HEK293 (cell line): ENCODE measurements around the gene LENEP.
"Not testable (repeated sequence)": the region's sequence is repeated elsewhere in the genome, so short reads cannot be mapped to it uniquely, and the experiment has no call there.

Experiments used
- CTCF ChIA-PET: fragments of 350-600 bp; formaldehyde crosslinking; extraction: SDS; loops from one replicate; lab custom pipeline; 2021; ENCODE audit warnings: antibody characterized with exemption; lab: Yijun Ruan, JAX
- POLR2A ChIA-PET: fragments of 300-600 bp; formaldehyde crosslinking; extraction: SDS; loops from one replicate; lab custom pipeline; 2020; ENCODE audit warnings: antibody characterized with exemption, inconsistent platforms; lab: Yijun Ruan, JAX
- H3K27ac ChIP-seq: fragments of 200-500 bp; sonication (Bioruptor generic); 2 replicates; pipeline ENCODE4 v1.5.1; 2014; ENCODE audit warnings: low read depth, low read length, control low read depth, inconsistent platforms; ENCODE audit errors: extremely low read depth
- H3K36me3 ChIP-seq, 2 experiments: fragments of 200-500 bp in 1 of 2; sonication (Bioruptor generic) in 1 of 2; 1 replicate in 1 of 2; 2 replicates in 1 of 2; pipeline ENCODE4 v1.5.1; 2014 to 2017; ENCODE audit warnings: inconsistent platforms in 2 of 2, low read length in 2 of 2; ENCODE audit not compliant: control insufficient read depth in 2 of 2, insufficient read depth in 1 of 2
- H3K4me1 ChIP-seq: fragments of 200-500 bp; sonication (Bioruptor generic); 2 replicates; pipeline ENCODE4 v1.5.1; 2014; ENCODE audit warnings: mild to moderate bottlenecking, low read length, inconsistent platforms; ENCODE audit not compliant: control insufficient read depth, insufficient read depth
- H3K4me3 ChIP-seq: 2 replicates; pipeline ENCODE4 v1.5.1; 2011; ENCODE audit warnings: low read depth, mild to moderate bottlenecking, control low read depth, low read length, moderate library complexity
- H3K9me3 ChIP-seq: fragments of 200-500 bp; sonication (Bioruptor generic); 2 replicates; pipeline ENCODE4 v1.5.1; 2014; ENCODE audit warnings: low read depth, low read length, inconsistent platforms; ENCODE audit not compliant: control insufficient read depth, insufficient read depth
- CTCF ChIP-seq: fragments of 450-650 bp; formaldehyde crosslinking; IDR thresholded peaks from 2 replicates; pipeline ENCODE4 v1.5.1; 2016; ENCODE audit warnings: missing biosample characterization, missing genetic modification characterization
- GLIS1 ChIP-seq: fragments of 450-650 bp; formaldehyde crosslinking; IDR thresholded peaks from 2 replicates; pipeline ENCODE4 v1.5.1; 2016; ENCODE audit warnings: missing biosample characterization, missing genetic modification characterization
- HOXA7 ChIP-seq: sonication (generic); formaldehyde crosslinking; IDR thresholded peaks from 2 replicates; pipeline ENCODE4 v1.8.1; 2022; ENCODE audit warnings: missing genetic modification reagents, borderline replicate concordance
- MEIS1 ChIP-seq: sonication (generic); formaldehyde crosslinking; IDR thresholded peaks from 2 replicates; pipeline ENCODE4 v1.8.1; 2022; ENCODE audit warnings: missing genetic modification reagents, mild to moderate bottlenecking, borderline replicate concordance
- MYNN ChIP-seq: fragments of 450-650 bp; formaldehyde crosslinking; IDR thresholded peaks from 2 replicates; pipeline ENCODE4 v1.5.1; 2016; ENCODE audit warnings: missing biosample characterization, missing genetic modification characterization, borderline replicate concordance
- PRDM10 ChIP-seq: fragments of 450-650 bp; formaldehyde crosslinking; IDR thresholded peaks from 2 replicates; pipeline ENCODE4 v1.5.1; 2016; ENCODE audit warnings: missing biosample characterization, missing genetic modification characterization
- SP3 ChIP-seq: fragments of 450-650 bp; formaldehyde crosslinking; IDR thresholded peaks from 2 replicates; pipeline ENCODE4 v1.5.1; 2016; ENCODE audit warnings: missing biosample characterization, missing genetic modification characterization
- ZBTB8A ChIP-seq: fragments of 450-650 bp; formaldehyde crosslinking; IDR thresholded peaks from 2 replicates; pipeline ENCODE4 v1.5.1; 2016; ENCODE audit warnings: missing biosample characterization, missing genetic modification characterization
- ZIC2 ChIP-seq: fragments of 450-650 bp; formaldehyde crosslinking; IDR thresholded peaks from 2 replicates; pipeline ENCODE4 v1.5.1; 2016; ENCODE audit warnings: missing biosample characterization, missing genetic modification characterization
- ZNF148 ChIP-seq: fragments of 450-650 bp; formaldehyde crosslinking; IDR thresholded peaks from 2 replicates; pipeline ENCODE4 v1.5.0; 2017; ENCODE audit warnings: missing biosample characterization, missing genetic modification characterization, borderline replicate concordance
- ZNF266 ChIP-seq: fragments of 450-650 bp; formaldehyde crosslinking; IDR thresholded peaks from 2 replicates; pipeline ENCODE4 v1.5.1; 2016; ENCODE audit warnings: missing biosample characterization, missing genetic modification characterization, low read depth
- ZNF580 ChIP-seq: fragments of 450-650 bp; formaldehyde crosslinking; IDR thresholded peaks from 2 replicates; pipeline ENCODE4 v1.5.1; 2016; ENCODE audit warnings: missing biosample characterization, missing genetic modification characterization
- ZNF660 ChIP-seq: fragments of 450-650 bp; IDR thresholded peaks from 2 replicates; pipeline ENCODE4 v1.5.1; 2018; ENCODE audit warnings: missing biosample characterization, mild to moderate bottlenecking, missing genetic modification characterization
- ZNF677 ChIP-seq: fragments of 450-650 bp; IDR thresholded peaks from 2 replicates; pipeline ENCODE4 v1.5.0; 2018; ENCODE audit warnings: missing biosample characterization, mild to moderate bottlenecking, missing genetic modification characterization, moderate library complexity
- ZNF701 ChIP-seq: fragments of 450-650 bp; formaldehyde crosslinking; IDR thresholded peaks from 2 replicates; pipeline ENCODE4 v1.5.1; 2016; ENCODE audit warnings: missing biosample characterization, missing genetic modification characterization
- ZNF768 ChIP-seq: fragments of 450-650 bp; formaldehyde crosslinking; IDR thresholded peaks from 2 replicates; pipeline ENCODE4 v1.5.1; 2018; ENCODE audit warnings: missing biosample characterization, mild to moderate bottlenecking, missing genetic modification characterization
- TF ChIP-seq, protein P1 (sequence below): fragments of 450-650 bp; formaldehyde crosslinking; IDR thresholded peaks from 2 replicates; pipeline ENCODE4 v1.5.1; 2016; ENCODE audit warnings: missing biosample characterization, missing genetic modification characterization
- TF ChIP-seq, protein P2 (sequence below): fragments of 450-650 bp; formaldehyde crosslinking; IDR thresholded peaks from 2 replicates; pipeline ENCODE4 v1.5.1; 2016; ENCODE audit warnings: missing biosample characterization, missing genetic modification characterization

LENEP gene

GRCh38 chr1:154994591-154994990 is 1.2 kb downstream of the LENEP start:
- Histone ChIP-seq H3K27ac (no peak overlapping the region), H3K4me1 (peaks cover under 1% of the 10 kb centered on the region; the same call in 1 of the 2 replicates), H3K4me3 (no peak overlapping the region), H3K9me3 (no peaks in the 10 kb centered on the region), H3K36me3 (peaks cover 0 to 20% of the 10 kb centered on the region in 2 experiments; a peak in 2 of 3 replicates)
- POLR2A ChIA-PET, result interaction anchor here (0.6 to 3.3 kb wide), 11 partner anchors 9 to 50 kb away, joined by 3 to 28 read pairs (median 4); partner anchors contain the start of genes FLAD1, PBXIP1, PYGO2 and SHC1
- TF ChIP-seq CTCF (tag by site-specific recombination) (no peak), ZNF660 (tag by site-specific recombination) (no peak), ZNF677 (tag by site-specific recombination) (no peak), SP3 (tag by site-specific recombination) (no peak), ZNF701 (no peak), ZNF266 (tag by site-specific recombination) (no peak), ZNF768 (tag by site-specific recombination) (no peak), MEIS1 (CRISPR knock-in tag) (no peak), ZNF148 (tag by site-specific recombination) (no peak), HOXA7 (no peak)
- TF ChIP-seq, protein P1, sequence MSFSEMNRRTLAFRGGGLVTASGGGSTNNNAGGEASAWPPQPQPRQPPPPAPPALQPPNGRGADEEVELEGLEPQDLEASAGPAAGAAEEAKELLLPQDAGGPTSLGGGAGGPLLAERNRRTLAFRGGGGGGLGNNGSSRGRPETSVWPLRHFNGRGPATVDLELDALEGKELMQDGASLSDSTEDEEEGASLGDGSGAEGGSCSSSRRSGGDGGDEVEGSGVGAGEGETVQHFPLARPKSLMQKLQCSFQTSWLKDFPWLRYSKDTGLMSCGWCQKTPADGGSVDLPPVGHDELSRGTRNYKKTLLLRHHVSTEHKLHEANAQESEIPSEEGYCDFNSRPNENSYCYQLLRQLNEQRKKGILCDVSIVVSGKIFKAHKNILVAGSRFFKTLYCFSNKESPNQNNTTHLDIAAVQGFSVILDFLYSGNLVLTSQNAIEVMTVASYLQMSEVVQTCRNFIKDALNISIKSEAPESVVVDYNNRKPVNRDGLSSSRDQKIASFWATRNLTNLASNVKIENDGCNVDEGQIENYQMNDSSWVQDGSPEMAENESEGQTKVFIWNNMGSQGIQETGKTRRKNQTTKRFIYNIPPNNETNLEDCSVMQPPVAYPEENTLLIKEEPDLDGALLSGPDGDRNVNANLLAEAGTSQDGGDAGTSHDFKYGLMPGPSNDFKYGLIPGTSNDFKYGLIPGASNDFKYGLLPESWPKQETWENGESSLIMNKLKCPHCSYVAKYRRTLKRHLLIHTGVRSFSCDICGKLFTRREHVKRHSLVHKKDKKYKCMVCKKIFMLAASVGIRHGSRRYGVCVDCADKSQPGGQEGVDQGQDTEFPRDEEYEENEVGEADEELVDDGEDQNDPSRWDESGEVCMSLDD, result no peak
- CTCF ChIA-PET, result interaction anchor here (0.6 to 8.9 kb wide), 13 partner anchors 9 to 91 kb away, joined by 3 to 55 read pairs (median 4); partner anchors contain the start of genes FLAD1, PBXIP1, PYGO2 and SHC1

DNA sequence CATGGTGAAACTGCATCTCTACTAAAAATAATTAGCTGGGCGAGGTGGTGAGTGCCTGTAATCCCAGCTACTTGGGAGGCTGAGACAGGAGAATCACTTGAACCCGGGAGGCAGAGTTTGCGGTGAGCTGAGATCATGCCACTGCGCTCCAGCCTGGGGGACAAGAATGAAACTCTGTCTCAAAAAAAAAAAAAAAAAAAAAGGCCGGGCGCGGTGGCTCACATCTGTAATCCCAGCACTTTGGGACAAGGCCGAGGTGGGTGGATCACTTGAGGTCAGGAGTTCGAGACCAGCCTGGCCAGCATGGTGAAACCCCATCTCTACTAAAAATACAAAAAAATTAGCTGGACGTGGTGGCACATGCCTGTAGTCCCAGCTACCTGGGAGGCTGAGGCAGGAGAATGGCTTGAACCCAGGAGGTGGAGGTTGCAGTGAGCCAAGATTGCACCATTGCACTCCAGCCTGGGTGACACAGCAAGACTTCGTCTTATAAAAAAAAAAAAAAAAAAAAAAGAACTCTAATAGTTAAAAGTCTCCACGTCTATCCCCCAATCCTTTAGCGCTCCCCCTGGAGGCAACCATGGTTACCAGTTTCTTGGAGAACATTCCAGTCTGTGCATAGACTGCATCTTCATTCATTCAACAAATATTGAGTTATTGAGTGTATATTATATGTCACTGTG is 2.1 kb downstream of the LENEP start:
- not testable (repeated sequence) for H3K9me3 ChIP-seq, H3K4me1 ChIP-seq, H3K4me3 ChIP-seq, H3K27ac ChIP-seq
- ChIA-PET CTCF (interaction anchor here (0.6 to 8.9 kb wide), 24 partner anchors 8 to 400 kb away, joined by 3 to 55 read pairs (median 4); partner anchors contain the start of genes CKS1B, FLAD1, PBXIP1 and SHC1), POLR2A (interaction anchor here (0.9 to 1.4 kb wide), 3 partner anchors 8 to 59 kb away, joined by 3 to 9 read pairs (median 4); partner anchors contain the start of genes PMVK and ZBTB7B)
- TF ChIP-seq ZIC2 (tag by site-specific recombination) (peak; percentile 39; the same call in 1 of the 2 replicates), ZBTB8A (tag by site-specific recombination) (peak; percentile 33; the same call in 1 of the 2 replicates), PRDM10 (peak; percentile 62), GLIS1 (tag by site-specific recombination) (0 out of 2 replicates have a peak, but pooled peaks have one; percentile 17), ZNF580 (0 out of 2 replicates have a peak, but pooled peaks have one; percentile 28), MYNN (tag by site-specific recombination) (peak; percentile 96)
- TF ChIP-seq, protein P2, sequence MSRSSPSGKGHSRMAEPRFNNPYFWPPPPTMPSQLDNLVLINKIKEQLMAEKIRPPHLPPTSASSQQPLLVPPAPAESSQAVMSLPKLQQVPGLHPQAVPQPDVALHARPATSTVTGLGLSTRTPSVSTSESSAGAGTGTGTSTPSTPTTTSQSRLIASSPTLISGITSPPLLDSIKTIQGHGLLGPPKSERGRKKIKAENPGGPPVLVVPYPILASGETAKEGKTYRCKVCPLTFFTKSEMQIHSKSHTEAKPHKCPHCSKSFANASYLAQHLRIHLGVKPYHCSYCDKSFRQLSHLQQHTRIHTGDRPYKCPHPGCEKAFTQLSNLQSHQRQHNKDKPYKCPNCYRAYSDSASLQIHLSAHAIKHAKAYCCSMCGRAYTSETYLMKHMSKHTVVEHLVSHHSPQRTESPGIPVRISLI (tag by site-specific recombination), result peak; percentile 80
- H3K36me3 ChIP-seq, result peaks cover 0 to 11% of the 10 kb centered on the region in 2 experiments; a peak in 2 of 3 replicates
